Esophagus squamous epithelium (tissue), 5 donors: ENCODE data around the gene ITK. TPM values are rescaled to one million over a fixed set of nuclear protein-coding genes. Genes with fewer than 3 reads are reported as not detected.

Source experiments
- DNase-seq: peaks from one replicate; lab custom pipeline; 2025; lab: John Stamatoyannopoulos, UW
- H3K27ac ChIP-seq, 4 donors: fragments of 200-600 bp; sonication (generic); one replicate each; pipeline ENCODE4 v1.5.1; 2016 to 2019; ENCODE audit warnings: mild to moderate bottlenecking in 1 of 4
- H3K27me3 ChIP-seq, 4 donors: fragments of 200-600 bp; sonication (generic); 1 replicate in 3 of 4; 2 replicates in 1 of 4; pipeline versions ENCODE4 v1.5.1 to v1.6.0; 2017 to 2021; ENCODE audit warnings: antibody characterized with exemption in 1 of 4
- H3K36me3 ChIP-seq, 3 donors: fragments of 200-600 bp; sonication (generic); one replicate each; pipeline ENCODE4 v1.5.1; 2016 to 2019
- H3K4me1 ChIP-seq, 3 donors: fragments of 200-600 bp; sonication (generic); one replicate each; pipeline ENCODE4 v1.5.1; 2017 to 2019
- H3K4me3 ChIP-seq, 4 donors: fragments of 200-600 bp; sonication (generic); 1 replicate in 3 of 4; 2 replicates in 1 of 4; pipeline ENCODE4 v1.5.1; 2016 to 2019; ENCODE audit warnings: mild to moderate bottlenecking in 2 of 4, moderate library complexity in 1 of 4
- H3K9me3 ChIP-seq, 3 donors: fragments of 200-600 bp; sonication (generic); one replicate each; pipeline ENCODE4 v1.5.1; 2016 to 2019
- CTCF ChIP-seq, 6 experiments: fragments of 450-650 bp in 4 of 6; fragments of 200-600 bp in 2 of 6; sonication (generic) in 2 of 6; IDR thresholded peaks; one replicate each; pipeline ENCODE4 v1.5.1; 2016 to 2019; ENCODE audit warnings: antibody characterized with exemption in 6 of 6, mild to moderate bottlenecking in 4 of 6, moderate library complexity in 4 of 6
- POLR2A ChIP-seq, 4 donors: fragments of 450-650 bp; IDR thresholded peaks; one replicate each; pipeline ENCODE4 v1.6.1; 2017; ENCODE audit warnings: antibody characterized with exemption in 4 of 4, mild to moderate bottlenecking in 4 of 4, moderate library complexity in 3 of 4
- WGBS, 2 donors: methylation state at CpG; one replicate each; pipeline ENCODE4 v1.1.5; 2018; 5-methylcytosine and 5-hydroxymethylcytosine counted together
- intact Hi-C: fragments of 100-400 bp; cut with DNase I; formaldehyde crosslinking; loops from one replicate; pipeline ENCODE4 v1.15.0; 2022
- total RNA-seq, 4 donors: library from RNA; depleted of rRNA; stranded (reverse); fragments of >200 nt; gene quantifications; one replicate each; pipeline ENCODE4 v1.1.0, GENCODE V29; 2016
- donor health status: DM: yes; HTN: yes; CAD: no.

Gene ITK
- total RNA-seq, 4 donors from 2014 or later = 0.53 to 5.1 (median 3.9) TPM

- no peaks in the 10 kb centered on the region for H3K9me3 ChIP-seq
- DNase-seq = no peak
- H3K36me3 ChIP-seq = no peaks in the 10 kb centered on the region
- TF ChIP-seq CTCF (IDR thresholded peaks at IDR 0.05) (no peak), POLR2A (IDR thresholded peaks at IDR 0.05) (no peak)
- intact Hi-C loops = no loop called here
- no peak overlapping the region for H3K4me3 ChIP-seq
- H3K4me1 ChIP-seq = no peaks in the 10 kb centered on the region
- WGBS, 2 donors = 77 to 80% methylated on average over 3 to 6 of the region's 12 CpGs
- H3K27me3 ChIP-seq = peaks cover 0 to 14% (median 0%) of the 10 kb centered on the region in 4 donors
- no peak overlapping the region for H3K27ac ChIP-seq
These were observed 17.6 kb upstream of the ITK start for GRCh38 chr5:157162919-157163510.

DNA sequence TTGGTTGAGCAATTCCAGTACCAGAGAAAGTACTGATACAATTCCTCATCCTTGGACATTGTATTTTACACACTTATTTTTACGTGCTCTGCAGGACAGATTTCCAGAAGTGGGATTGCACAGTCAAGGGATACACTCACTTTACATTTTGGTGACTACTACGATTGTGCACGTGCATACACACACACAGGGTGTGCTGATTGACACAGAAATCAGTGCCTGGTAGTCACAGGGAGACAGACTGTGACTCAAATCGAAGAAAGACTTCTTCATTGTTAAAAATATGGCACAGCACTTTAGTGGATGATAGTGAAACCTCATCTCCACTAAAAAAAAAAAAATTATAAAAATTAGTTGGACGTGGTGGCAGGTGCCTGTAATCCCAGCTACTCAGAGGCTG lies 16.1 kb upstream of the ITK start:
- H3K27me3 ChIP-seq = peaks cover 0 to 14% (median 0%) of the 10 kb centered on the region in 4 donors
- H3K9me3 ChIP-seq = no peaks in the 10 kb centered on the region
- H3K4me3 ChIP-seq = no peak overlapping the region
- no peak overlapping the region for H3K27ac ChIP-seq
- 62 to 64% methylated on average over 5 of the region's 5 CpGs for WGBS, 2 donors
- no peaks in the 10 kb centered on the region for H3K4me1 ChIP-seq
- no peaks in the 10 kb centered on the region for H3K36me3 ChIP-seq
- intact Hi-C loops = no loop called here
- no peak for DNase-seq
- TF ChIP-seq CTCF (IDR thresholded peaks at IDR 0.05) (no peak), POLR2A (IDR thresholded peaks at IDR 0.05) (no peak)

GRCh38 chr5:157165261-157165660 lies 15.4 kb upstream of the ITK start:
- no peak for TF ChIP-seq POLR2A (IDR thresholded peaks at IDR 0.05)
- no peak for TF ChIP-seq CTCF (IDR thresholded peaks at IDR 0.05)
- intact Hi-C loops = no loop called here
- Histone ChIP-seq H3K4me1 (no peaks in the 10 kb centered on the region), H3K36me3 (no peaks in the 10 kb centered on the region), H3K4me3 (no peak overlapping the region), H3K27ac (no peak overlapping the region), H3K27me3 (peaks cover 0 to 14% (median 0%) of the 10 kb centered on the region in 4 donors), H3K9me3 (no peaks in the 10 kb centered on the region)
- WGBS, 2 donors = 63 to 64% methylated on average over 1 to 2 of the region's 4 CpGs
- DNase-seq = no peak

GRCh38 chr5:157165668-157166067 lies 15.0 kb upstream of the ITK start:
- intact Hi-C loops = no loop called here
- H3K4me1 ChIP-seq = no peaks in the 10 kb centered on the region
- no peak for DNase-seq
- H3K27ac ChIP-seq = no peak overlapping the region
- no peak overlapping the region for H3K4me3 ChIP-seq
- no peaks in the 10 kb centered on the region for H3K36me3 ChIP-seq
- H3K9me3 ChIP-seq = no peaks in the 10 kb centered on the region
- 78 to 83% methylated on average over 5 to 13 of the region's 14 CpGs for WGBS, 2 donors
- no peak for TF ChIP-seq POLR2A (IDR thresholded peaks at IDR 0.05)
- TF ChIP-seq CTCF (IDR thresholded peaks at IDR 0.05) = no peak
- H3K27me3 ChIP-seq = peaks cover 0 to 14% (median 0%) of the 10 kb centered on the region in 4 donors

- Histone ChIP-seq H3K9me3 (no peaks in the 10 kb centered on the region), H3K4me1 (no peaks in the 10 kb centered on the region), H3K36me3 (no peaks in the 10 kb centered on the region), H3K27ac (no peak within 1 kb of the TSS), H3K4me3 (no peak within 1 kb of the TSS), H3K27me3 (peaks cover 0 to 14% (median 0%) of the 10 kb centered on the region in 4 donors)
- TF ChIP-seq POLR2A (IDR thresholded peaks at IDR 0.05) = no peak
- TF ChIP-seq CTCF (IDR thresholded peaks at IDR 0.05) = no peak
- intact Hi-C loops = no loop called here
- WGBS, 2 donors = 77 to 85% methylated on average over 6 to 7 of the region's 7 CpGs
- no peak for DNase-seq
These were observed 14.1 kb upstream of the ITK start, which contains the start of gene GARIN3 for GRCh38 chr5:157166214-157167213. Gene GARIN3, minus strand, starts transcription at chr5:157166264. Its CDS starts 96 bp downstream, at chr5:157166168.
